ENCODE data around the gene CHST15.

DNA sequence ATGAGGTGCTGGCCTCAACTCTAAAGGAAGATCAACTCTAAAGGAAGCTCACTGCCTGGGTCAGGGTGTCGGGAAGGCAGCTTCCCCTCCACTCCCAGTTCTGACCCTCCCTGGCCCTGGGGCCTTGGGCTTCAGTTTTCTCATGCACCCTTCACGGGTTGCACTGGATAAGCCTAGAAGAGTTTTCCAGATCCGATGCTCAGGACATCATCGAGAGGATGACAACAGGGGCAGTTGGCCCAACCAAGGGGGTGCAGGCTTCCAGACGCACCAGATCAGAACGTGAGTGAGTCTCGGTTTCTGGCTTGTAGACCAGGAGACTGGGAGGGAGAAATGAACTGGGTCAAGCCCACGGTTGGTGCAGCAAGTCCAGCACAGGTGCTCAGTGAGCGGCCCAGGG, 34.2 kb upstream of the CHST15 start:
- TF ChIP-seq, protein P1, sequence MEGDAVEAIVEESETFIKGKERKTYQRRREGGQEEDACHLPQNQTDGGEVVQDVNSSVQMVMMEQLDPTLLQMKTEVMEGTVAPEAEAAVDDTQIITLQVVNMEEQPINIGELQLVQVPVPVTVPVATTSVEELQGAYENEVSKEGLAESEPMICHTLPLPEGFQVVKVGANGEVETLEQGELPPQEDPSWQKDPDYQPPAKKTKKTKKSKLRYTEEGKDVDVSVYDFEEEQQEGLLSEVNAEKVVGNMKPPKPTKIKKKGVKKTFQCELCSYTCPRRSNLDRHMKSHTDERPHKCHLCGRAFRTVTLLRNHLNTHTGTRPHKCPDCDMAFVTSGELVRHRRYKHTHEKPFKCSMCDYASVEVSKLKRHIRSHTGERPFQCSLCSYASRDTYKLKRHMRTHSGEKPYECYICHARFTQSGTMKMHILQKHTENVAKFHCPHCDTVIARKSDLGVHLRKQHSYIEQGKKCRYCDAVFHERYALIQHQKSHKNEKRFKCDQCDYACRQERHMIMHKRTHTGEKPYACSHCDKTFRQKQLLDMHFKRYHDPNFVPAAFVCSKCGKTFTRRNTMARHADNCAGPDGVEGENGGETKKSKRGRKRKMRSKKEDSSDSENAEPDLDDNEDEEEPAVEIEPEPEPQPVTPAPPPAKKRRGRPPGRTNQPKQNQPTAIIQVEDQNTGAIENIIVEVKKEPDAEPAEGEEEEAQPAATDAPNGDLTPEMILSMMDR (IDR thresholded peaks at IDR 0.05; ENCODE audit: low read depth, low read length, poor library complexity, severe bottlenecking), result no peak
- no peak for TF ChIP-seq EZH2phosphoT487 (IDR thresholded peaks at IDR 0.05; ENCODE audit: borderline replicate concordance, low read length)
